ENCODE data around the gene MUC13.

The MUC13 gene

DNA sequence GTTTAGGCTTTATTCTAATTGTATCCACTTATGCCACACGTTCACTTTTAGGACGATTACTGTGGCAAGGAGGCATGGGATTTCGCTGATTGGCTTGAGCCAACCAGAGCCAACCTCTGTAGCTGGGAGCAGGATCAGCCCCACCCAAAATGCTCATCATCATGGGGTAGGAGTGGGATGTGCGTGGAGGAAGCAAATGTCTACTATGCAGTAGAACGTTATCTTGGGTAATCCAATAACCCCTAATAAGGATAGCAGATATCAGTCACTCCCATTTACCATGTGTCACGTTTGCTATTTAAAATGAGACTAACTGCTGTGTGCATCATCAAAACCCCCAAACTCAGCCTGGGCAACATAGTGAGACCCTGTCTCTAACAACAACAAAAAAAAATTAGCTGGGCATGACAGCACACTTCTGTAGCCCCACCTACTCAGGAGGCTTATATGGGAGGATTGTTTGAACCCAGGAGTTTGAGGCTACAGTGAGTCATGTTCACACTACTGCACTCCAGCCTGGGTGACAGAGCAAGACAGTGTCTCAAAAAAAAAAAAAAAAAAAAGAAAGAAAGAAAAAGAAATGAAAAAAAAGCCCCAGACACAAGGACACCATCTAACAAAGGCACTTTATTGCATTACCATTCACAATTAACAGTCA lies 29.6 kb downstream of the MUC13 start:
- FAIRE-seq, result no peak
- no peak for DNase-seq (ENCODE audit: low spot score)

DNA sequence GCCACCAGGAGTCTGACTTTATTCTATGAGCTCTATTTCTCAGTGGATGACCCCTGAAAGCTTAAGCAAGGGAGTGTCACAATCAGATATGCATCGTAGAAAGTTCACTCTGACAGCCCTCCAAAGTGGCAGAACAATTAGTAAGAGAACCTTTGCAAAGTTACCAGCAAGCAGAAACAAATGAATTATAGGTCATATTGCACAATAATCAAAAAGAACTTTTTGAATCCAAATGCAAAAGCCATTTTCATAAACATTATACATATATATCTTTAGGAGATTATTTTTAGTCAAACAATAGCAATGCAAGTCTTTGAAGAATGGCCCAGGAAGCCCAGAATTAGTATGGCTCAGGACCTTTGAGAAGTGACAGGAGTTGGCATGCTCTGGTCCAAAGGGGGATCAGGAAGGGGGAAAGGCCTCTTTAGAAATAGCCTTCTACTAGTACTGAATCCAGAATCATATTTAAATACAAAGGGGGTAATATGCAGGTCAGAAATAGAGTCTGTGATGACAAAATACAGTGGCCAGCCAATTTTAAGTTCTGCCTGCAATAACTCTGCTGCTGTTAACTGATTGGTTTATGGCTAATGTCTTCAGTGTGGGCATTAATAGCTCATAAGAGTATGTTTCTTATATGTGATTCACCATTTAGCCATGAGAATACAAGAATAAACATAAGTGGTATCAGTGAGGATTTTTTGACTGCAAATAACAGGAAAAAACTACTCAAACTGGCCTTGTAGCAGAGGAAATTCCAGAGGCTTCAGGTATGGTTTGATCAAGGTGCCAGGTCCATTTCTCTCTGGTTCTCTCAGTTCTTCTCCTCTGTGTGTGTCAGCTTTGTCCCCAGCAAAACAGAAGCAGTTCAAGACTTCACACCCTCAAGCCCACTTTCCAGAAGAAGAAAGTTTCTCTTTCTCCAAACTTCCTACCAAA lies 30.4 kb downstream of the MUC13 start:
- DNase-seq (ENCODE audit: low spot score) (no peak), FAIRE-seq (no peak)

DNA sequence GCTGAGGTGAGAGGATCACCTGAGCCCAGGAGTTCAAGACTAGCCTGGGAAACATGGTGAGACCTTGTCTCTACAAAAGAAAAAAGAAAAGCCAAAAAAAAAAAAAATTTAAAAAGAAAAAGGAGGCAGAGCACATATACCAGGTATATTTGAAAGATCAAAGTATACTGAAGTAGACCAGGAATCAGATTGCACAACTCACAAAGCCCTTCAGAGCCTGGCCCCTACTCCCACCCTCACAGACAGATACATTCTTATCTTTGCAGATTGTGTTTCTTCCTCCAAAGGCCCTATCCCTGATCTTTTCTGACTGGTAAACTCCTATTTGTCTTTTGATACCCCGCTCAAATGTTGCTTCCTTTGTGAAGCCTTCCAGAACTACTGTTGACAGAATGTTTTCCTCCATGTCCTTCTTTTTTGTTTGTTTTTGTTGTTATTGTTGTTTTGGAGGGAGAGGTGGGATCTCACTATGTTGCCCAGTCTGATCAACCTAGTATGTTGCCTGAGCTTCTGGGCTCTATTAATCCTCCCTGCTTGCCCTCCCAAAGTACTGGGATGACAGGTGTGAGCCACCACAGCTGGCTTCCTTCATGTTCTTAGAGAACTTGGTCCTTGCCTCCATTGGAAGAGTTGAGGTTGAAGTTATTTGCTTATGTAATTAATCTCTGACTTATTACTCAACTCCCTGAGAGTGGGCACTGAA lies 37.6 kb downstream of the MUC13 start:
- DNase-seq (ENCODE audit: low spot score) (no peak), FAIRE-seq (no peak)

DNA sequence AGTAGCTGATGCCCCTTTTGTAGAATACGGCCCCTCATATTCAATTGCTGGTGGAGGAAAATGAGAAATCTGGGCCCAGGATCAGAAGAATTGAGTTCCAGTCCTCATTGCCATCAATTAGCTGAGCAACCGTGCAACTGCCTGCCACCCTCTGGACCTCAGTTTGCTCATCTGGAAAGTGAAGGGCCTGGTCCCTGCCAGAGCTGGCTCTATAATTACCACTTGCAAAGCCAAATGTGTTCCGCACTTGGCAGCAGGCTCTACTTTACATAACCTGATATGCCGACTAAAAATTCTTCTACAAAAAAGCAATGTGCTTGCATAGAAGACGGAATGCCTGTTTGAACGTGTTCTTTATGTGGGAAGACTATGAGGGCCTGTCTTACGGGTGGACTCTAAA lies 38.8 kb downstream of the MUC13 start:
- FAIRE-seq, result no peak
- no peak for DNase-seq (ENCODE audit: low spot score)

DNA sequence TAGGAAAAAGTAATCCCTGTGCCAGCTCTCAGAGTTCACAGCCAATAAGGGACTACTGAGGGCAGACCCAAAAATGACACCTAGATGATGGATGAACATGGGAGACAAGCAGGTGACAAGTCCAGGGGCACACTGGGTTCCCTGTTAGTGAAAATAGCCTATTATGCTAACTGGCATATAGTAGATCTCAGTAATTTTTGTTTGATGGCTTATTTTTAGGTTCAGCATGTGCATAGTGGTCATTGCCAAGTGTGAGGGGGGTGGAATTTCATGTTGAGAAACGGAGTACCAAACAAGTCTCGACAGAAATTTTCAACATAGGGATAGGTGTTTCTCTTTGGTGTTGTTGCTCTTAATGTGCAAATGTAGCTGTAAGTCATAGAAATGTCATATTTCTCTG lies 41.0 kb downstream of the MUC13 start:
- no peak for FAIRE-seq
- no peak for DNase-seq (ENCODE audit: low spot score)

DNA sequence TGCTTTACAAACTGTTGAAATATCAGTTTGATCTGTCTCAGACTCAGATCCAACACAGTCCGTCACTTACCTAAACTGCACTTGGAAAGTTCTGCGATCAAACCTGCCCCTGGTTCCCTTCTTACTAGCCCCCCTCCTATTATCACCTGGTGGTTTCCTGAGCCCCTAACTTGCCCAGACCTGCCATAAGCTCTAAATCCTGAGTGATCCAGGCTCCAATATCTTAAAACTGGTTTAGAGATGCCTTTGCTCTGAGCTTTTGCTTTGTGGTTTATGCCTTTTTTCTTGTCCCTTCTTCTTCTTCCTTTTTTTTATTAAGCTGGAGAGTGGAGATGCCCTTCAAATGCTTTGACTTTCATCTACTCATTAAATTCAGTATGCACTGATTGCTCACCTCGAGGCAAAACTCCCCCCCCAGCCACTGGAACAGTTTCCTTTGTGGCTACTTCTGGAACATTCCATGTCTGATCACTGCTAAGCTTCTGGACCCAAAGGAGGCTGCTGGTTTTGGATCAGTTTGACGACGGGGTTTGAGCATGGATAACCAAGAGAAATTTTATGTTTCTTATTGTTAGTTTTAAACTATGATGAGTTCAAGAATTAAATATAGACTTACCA lies 43.9 kb downstream of the MUC13 start:
- no peak for DNase-seq (ENCODE audit: low spot score)
- no peak for FAIRE-seq

DNA sequence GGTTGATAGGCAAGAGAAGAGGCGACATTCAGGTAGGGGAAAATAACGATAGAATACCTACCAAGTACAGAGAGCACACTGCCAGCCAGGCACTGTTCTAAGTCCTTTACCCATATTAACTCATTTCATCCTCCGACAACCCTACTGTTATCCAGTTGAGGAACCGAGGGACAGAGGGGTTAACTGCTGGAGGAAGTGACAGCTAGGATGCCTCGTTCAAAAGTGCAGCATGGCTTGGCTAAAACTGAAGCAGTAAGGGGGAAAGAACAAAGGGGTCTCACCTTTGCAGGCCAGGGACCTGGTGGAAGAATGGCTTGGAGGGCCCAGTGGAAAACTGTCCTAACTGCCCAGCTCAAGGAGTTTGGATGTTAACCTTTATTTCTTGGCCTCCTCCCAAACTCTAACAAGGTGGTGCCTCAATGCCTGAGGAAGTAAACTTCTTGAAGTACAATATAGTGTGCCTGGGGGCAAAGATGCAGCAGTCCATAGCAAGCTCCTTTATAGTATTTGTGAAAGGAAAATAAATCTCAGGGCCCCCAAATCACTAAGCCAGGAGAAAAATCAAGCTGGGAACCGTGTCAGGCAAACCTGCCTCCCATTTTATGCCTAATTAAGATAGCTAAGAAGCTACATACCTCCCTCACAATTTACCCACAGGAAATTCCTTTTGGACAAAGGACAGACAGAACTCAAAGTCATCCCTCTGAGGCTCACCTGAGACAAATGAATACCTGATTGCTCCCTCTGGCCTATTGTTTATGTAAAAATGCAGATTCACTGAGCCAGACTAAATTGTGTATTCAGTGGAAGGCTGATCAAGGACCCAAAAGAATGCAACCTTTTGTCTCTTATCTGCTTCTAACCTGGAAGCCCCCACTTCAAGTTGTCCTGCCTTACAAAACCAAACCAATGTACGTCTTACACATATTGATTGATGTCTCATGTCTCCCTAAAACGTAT lies 45.8 kb downstream of the MUC13 start:
- DNase-seq (ENCODE audit: low spot score) (no peak), FAIRE-seq (no peak)

DNA sequence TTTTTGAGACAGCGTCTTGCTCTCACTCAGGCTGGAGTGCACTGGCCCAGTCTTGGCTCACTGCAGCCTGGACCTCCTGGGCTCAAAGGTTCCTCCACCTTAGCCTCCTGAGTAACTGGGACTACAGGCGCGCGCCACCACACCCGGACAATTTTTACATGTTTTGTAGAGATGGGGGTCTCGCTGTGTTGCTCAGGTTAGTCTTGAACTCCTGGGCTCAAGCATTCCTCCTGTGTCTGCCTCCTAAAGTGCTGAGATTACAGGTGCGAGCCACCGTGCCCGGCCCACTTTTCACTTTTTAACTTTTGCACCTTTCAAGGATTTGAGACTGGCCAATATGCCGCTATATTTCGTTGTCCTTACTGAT lies 46.6 kb downstream of the MUC13 start:
- DNase-seq (ENCODE audit: low spot score), result no peak

DNA sequence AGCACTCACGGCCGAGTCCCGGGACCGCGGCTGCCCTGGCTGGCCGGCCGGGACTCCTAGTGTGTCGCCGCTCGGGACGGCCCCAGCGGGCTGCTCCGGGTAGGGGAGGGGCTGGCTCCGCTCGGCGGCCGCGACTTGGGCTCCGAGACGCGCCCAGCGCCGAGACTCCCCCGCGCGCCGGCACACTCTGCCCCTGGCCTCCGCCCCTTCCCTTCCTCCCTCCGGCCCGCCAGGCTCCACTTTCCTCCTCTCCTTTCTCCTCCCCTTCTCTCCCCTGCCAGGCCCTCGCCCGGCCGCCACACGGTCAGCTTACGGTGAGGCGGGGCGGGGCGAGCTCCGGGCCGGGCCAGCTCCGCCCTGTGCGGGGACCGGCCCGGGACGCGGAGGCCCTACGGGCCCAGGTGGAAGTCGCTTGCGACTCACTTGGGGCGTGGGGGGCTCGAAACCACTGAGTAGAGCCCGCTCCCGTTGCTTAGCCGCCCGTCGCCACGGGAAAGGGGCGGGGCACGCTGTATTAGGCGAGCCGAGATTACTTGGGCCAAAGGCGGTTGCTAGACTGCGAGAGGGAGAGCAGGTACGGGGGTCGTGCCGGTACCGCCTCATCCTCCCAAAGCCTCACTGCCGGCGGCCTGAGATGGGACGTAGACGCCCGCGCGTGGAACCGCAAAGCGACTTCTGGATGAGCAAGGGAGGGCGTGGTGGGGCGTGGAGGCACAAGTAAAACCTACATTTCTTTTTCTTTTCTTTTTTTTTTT lies 47.2 kb downstream of the MUC13 start, which contains the start of gene ITGB5:
Gene ITGB5 (minus strand): TSS at position 189 of the 755 bp plus-strand sequence. CDS start 365 bp downstream, outside the sequence.
- FAIRE-seq, result no peak
- peak; percentile 70 for DNase-seq (ENCODE audit: low spot score)

More for the DNA sequence above, 46.6 kb downstream of the MUC13 start:
- FAIRE-seq, result no peak

DNA sequence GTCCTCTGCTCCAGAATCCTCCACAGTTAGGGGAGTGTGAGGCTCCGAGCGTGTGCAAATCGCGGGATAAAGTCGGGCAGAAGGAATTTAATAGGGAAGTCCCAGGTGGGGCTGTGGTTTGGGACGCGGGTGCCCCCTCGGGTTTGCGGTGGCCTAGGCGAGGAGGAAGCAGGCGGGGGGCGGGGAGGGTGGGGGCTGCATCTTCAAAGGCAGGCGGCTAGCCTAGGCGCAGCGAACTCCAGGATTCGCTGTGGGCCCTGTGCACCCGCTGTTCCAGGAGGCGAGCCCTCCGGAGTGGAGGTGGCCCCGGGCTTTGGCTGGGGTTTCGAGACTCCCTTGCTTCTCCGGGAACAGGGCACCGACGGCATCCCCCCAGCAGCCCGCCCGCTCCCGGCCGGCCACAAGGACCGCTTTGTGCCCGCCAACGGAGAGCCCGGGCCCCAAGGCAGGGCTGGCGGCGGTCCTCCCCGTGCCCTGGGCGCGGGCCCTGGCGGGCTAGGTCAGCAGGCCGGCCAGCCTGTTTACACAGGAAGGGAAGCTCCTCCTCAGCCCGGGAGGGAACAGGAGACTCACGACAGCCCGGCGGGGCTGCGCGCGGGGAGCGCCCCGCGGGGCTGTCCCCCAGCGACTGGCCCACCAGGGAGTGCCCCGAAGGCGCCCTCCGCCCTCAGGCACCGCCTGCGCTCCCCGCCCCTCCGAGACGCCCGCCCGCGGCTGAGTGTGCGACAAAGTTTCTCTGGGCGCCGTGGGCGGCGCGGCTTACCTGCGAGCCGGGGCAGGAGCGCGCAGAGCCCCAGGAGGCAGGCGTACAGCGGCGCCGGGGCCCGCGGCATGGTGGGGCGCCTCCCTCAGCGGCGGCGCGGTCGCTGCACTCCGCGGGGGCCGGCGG lies 48.1 kb downstream of the MUC13 start:
- FAIRE-seq (no peak), DNase-seq (ENCODE audit: low spot score) (peak; percentile 39)

DNA sequence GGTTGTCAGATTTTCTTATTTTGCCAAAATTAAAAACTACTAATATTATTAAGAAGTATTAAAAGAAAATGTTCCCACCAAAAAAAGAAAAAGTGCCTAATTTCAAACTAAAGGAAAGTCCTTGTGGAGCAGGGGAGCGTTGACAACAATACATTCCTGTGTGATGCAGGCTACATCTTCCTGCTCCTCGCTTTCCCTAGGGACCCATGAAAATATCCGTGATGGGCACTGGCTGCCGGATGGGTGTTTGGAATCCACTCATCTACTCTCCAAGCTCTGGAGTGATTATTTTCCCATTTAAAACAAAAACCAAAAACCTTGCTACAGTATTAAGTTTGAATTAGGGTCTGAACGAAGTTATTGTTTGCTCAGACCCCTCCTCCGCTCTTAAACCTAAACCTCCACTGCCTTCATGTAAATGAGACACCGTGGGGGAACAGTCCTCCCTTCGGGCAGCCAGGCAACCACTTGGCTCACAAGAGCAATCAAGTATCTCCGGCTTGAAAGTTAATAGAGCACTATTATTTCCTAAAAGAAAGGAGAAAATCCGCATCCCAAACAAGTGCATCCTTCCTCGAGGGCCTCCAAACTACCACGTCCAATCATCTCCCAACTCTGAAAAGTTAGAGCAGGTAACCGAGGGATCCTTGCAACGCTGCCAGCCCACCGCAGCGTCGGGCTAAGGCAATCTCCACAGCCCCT lies 48.9 kb downstream of the MUC13 start:
- FAIRE-seq (no peak), DNase-seq (ENCODE audit: low spot score) (no peak)

DNA sequence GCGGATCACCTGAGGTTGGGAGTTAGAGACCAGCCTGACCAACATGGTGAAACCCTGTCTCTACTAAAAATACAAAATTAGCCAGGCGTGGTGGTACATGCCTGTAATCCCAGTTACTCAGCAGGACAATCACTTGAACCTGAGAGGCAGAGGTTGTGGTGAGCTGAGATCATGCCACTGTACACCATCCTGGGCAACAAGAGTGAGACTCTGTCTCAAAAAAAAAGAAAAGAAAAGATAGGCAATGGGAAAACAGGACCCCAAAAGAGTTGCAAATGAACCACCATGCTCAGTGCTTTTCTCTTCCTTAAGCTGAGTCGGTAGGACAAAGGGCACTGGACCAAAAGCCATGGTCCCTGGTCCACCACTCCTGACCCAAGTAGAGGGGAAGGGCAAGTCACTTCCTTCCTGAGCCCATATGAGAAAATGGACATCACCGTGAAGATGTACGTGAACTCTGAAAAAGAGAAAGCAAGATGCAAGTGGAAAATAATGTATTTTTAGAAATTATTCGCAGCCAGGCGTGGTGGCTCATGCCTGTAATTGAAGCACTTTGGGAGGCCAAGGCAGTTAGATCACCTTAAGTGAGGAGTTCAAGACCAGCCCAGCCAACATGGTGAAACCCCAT lies 50.0 kb downstream of the MUC13 start:
- DNase-seq (ENCODE audit: low spot score) (peak; percentile 59), FAIRE-seq (peak; percentile 71)

DNA sequence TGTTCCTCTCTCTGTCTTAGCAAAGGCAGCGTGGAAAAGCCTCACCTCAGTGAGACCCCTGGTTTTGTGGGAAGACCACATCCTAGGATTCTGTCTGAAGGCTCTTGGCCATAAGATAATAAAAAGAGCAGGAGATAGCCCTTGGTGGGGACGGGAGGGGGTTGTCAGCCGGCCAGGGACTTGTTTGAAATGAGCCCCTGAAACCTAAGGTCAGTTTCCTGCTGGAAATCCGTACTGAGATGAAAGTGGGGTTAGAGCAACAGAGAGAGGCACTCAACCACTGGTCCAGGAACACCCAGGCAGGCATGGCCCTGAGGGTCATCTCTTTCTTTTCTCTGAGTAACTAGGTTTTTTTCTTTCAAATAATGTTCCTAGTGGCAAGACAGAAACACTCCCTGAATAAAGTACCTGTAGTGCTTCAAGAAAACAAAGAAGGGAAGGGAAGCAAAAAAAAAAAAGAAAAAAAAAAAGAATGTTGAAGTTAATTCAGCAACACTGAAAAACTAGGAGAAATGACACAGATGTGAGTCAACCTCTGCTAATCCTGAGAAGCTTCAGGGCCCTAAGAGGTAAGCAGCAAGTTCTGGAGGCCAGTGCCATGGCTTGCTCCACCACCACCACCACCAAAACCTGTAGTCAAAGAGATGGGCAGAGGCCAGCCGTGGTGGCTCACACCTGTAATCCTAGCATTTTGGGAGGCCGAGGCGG lies 50.6 kb downstream of the MUC13 start:
- peak; percentile 64 for DNase-seq (ENCODE audit: low spot score)
- FAIRE-seq, result no peak

DNA sequence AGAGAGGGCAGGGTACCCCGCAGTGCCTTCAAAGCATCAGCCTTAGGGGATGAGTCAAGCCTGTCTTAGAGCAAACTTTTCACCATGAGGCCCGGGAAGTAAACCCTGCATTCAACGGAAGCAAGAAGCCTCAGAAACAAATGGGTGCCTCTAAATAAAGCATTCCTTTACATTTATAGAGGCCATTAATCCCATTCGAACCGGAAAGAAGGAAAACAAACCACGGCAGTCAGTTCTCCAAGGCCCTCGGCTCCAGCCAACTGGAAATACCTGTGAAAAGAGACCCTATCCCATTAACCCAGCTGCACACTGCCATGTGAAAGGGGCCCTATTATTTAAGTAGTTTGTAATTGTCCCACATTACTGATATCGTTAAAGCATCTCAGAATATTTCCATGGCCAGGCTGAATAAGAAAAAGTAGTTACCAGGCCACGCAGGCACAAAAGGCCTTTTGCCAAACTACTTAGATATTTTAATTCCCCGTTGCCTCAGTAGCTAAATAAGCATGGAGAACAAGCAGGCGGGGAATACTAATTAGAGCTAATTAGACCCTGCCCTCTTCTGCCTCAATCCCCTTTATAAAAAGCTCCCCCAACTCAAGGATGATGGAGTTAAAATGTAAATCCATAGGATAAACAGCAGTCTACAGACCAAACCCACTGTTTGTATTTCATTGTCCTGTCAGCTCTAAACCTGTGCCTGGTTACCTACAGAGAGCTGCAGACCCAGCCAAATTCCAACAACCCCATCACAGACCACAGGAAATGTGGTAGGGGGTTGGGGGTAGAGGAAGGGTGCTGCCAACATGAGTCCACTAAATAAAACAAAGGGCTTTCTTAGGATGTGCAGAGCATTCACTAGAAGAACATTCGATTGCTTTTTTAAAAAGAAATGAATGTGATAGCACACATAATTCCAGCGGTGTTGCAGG lies 51.5 kb downstream of the MUC13 start:
- FAIRE-seq, result no peak
- no peak for DNase-seq (ENCODE audit: low spot score)

DNA sequence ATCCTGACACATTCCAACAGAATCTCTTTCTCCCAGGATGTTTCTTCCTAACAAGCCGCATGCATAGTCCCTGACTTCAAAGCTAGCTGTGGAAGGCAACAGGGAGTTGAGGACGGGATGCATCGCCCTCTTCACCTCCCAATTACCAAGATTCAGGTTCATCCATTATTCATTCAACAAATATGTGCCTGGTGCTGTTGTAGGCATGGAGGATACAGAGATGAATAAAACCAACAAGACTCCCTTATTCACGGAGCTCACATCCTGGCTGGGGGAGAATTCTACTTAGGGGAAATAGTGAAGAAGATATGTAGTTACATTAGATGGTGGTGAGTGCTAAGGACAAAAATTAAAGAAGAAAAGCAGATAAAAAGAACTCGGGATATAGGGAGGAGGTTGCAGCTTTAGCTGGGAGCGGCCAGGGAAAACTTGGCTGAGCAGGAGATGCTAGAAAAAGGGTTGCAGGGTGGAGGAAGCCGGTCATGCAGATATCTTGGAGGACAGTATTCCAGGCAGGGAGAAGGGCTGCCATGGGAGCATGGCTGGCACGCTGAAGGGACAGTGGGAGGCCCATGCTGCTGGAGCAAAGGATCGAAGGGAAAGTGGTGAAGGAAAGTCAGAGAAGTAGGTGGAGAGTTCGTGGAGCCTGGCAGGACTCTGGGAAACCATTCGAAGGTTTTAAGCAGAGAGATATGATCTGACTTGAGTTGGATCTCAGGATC lies 52.4 kb downstream of the MUC13 start:
- DNase-seq (ENCODE audit: low spot score), result no peak
- FAIRE-seq, result no peak

All from RCC 7860 (cell line).